ENCODE results near the gene GSG1L.

Gene GSG1L

GRCh38 chr16:27789150-27789549 is 274.4 kb downstream of the GSG1L start:
- no peak for DNase-seq (ENCODE audit: low read depth)
- no peak overlapping the region for H3K4me3 ChIP-seq (ENCODE audit: control insufficient read depth, low read depth, low read length)
- no peak for TF ChIP-seq CTCF (IDR thresholded peaks at IDR 0.05; ENCODE audit: control insufficient read depth, insufficient read depth, low read depth, low read length, missing control alignments)

GRCh38 chr16:27787665-27788064 is 275.8 kb downstream of the GSG1L start:
- no peak overlapping the region for H3K4me3 ChIP-seq (ENCODE audit: control insufficient read depth, low read depth, low read length)
- no peak for DNase-seq (ENCODE audit: low read depth)
- no peak for TF ChIP-seq CTCF (IDR thresholded peaks at IDR 0.05; ENCODE audit: control insufficient read depth, insufficient read depth, low read depth, low read length, missing control alignments)

- no peak overlapping the region for H3K4me3 ChIP-seq (ENCODE audit: control insufficient read depth, low read depth, low read length)
- no peak for DNase-seq (ENCODE audit: low read depth)
- TF ChIP-seq CTCF (IDR thresholded peaks at IDR 0.05; ENCODE audit: control insufficient read depth, insufficient read depth, low read depth, low read length, missing control alignments), result no peak
Measured at GRCh38 chr16:27786923-27787625, 276.4 kb downstream of the GSG1L start.

- no peak for TF ChIP-seq CTCF (IDR thresholded peaks at IDR 0.05; ENCODE audit: control insufficient read depth, insufficient read depth, low read depth, low read length, missing control alignments)
- no peak for DNase-seq (ENCODE audit: low read depth)
- no peak overlapping the region for H3K4me3 ChIP-seq (ENCODE audit: control insufficient read depth, low read depth, low read length)
Measured at GRCh38 chr16:27786221-27786922, 277.1 kb downstream of the GSG1L start.

- no peak overlapping the region for H3K4me3 ChIP-seq (ENCODE audit: control insufficient read depth, low read depth, low read length)
- no peak for DNase-seq (ENCODE audit: low read depth)
- no peak for TF ChIP-seq CTCF (IDR thresholded peaks at IDR 0.05; ENCODE audit: control insufficient read depth, insufficient read depth, low read depth, low read length, missing control alignments)
Measured at GRCh38 chr16:27785307-27785678, 278.2 kb downstream of the GSG1L start.

GRCh38 chr16:27784351-27785306 is 278.9 kb downstream of the GSG1L start:
- DNase-seq (ENCODE audit: low read depth), result no peak
- TF ChIP-seq CTCF (IDR thresholded peaks at IDR 0.05; ENCODE audit: control insufficient read depth, insufficient read depth, low read depth, low read length, missing control alignments), result no peak
- H3K4me3 ChIP-seq (ENCODE audit: control insufficient read depth, low read depth, low read length), result no peak overlapping the region
